ENCODE data around the gene TNFRSF9. TPM values are rescaled to one million over a fixed set of nuclear protein-coding genes. Genes with fewer than 3 reads are reported as not detected.
A peak's percentile ranks its signal among the peaks of the same experiment; 100 is the strongest.
"Not testable (repeated sequence)": the region's sequence is repeated elsewhere in the genome, so short reads cannot be mapped to it uniquely, and the experiment has no call there.

The TNFRSF9 gene
- total and polyA plus RNA-seq, 9 of the 15 experiments (the other 6 are each of a cell fraction or from before 2014, with no cell fraction given) = 0.04 to 0.29 (median 0.08) TPM; not detected in 1

DNA sequence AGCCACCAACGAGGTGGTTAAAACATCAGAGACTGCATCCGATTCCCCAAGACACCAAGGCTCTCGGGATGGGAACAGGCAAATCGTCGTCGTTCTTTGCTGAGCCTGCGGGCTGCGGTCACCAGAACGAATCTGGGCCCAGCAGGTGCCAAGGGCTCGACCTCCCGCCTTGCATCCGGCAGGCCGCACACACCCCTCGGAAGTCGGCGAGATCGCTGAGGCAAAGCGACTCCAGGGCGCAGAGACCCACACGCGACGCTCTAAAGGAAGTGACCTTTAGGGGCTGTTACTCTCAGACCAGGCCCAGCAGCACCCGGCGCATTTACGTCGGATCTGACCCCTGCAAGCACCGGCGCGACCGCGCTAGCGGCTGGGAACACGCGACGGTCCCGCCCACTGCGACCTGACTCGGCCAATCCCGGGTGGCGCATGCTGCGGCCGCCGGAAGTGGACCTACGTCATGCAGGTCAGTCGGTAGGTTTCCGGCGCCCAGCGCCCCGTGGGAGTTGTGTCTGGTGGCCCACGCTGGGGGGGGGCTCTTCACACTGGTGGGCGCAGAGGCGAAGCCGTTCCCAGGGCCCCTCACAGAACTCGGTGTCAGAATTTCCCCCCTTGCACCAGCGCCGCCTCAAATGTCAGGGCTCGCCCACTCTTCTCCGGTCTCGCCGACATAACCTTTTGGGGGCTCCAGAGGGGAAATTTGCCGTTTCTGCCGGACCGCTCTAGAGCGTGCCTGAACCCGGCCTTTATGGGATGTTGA, 13.4 kb upstream of the TNFRSF9 start (continued):
- TF ChIP-seq, protein P1, sequence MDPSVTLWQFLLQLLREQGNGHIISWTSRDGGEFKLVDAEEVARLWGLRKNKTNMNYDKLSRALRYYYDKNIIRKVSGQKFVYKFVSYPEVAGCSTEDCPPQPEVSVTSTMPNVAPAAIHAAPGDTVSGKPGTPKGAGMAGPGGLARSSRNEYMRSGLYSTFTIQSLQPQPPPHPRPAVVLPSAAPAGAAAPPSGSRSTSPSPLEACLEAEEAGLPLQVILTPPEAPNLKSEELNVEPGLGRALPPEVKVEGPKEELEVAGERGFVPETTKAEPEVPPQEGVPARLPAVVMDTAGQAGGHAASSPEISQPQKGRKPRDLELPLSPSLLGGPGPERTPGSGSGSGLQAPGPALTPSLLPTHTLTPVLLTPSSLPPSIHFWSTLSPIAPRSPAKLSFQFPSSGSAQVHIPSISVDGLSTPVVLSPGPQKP (CRISPR knock-in tag; IDR thresholded peaks at IDR 0.05) = no peak
- TF ChIP-seq ZBED1 (IDR thresholded peaks at IDR 0.05) (no peak), ZNF146 (CRISPR knock-in tag; IDR thresholded peaks at IDR 0.05; ENCODE audit: unreplicated experiment) (no peak), RCOR1 (IDR thresholded peaks at IDR 0.05; ENCODE audit: borderline replicate concordance in 1 of 2, low read depth in 2 of 2, low read length in 2 of 2) (no peak)
- TF ChIP-seq, protein P2, sequence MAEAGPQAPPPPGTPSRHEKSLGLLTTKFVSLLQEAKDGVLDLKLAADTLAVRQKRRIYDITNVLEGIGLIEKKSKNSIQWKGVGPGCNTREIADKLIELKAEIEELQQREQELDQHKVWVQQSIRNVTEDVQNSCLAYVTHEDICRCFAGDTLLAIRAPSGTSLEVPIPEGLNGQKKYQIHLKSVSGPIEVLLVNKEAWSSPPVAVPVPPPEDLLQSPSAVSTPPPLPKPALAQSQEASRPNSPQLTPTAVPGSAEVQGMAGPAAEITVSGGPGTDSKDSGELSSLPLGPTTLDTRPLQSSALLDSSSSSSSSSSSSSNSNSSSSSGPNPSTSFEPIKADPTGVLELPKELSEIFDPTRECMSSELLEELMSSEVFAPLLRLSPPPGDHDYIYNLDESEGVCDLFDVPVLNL (CRISPR knock-in tag; IDR thresholded peaks at IDR 0.05; ENCODE audit: low read depth) = no peak
- TF ChIP-seq, protein P3, sequence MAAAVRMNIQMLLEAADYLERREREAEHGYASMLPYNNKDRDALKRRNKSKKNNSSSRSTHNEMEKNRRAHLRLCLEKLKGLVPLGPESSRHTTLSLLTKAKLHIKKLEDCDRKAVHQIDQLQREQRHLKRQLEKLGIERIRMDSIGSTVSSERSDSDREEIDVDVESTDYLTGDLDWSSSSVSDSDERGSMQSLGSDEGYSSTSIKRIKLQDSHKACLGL (CRISPR knock-in tag; IDR thresholded peaks at IDR 0.05; ENCODE audit: borderline replicate concordance, poor library complexity, severe bottlenecking) = no peak
- TF ChIP-seq, protein P4, sequence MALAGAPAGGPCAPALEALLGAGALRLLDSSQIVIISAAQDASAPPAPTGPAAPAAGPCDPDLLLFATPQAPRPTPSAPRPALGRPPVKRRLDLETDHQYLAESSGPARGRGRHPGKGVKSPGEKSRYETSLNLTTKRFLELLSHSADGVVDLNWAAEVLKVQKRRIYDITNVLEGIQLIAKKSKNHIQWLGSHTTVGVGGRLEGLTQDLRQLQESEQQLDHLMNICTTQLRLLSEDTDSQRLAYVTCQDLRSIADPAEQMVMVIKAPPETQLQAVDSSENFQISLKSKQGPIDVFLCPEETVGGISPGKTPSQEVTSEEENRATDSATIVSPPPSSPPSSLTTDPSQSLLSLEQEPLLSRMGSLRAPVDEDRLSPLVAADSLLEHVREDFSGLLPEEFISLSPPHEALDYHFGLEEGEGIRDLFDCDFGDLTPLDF (CRISPR knock-in tag; IDR thresholded peaks at IDR 0.05) = peak; percentile 53; the same call in 1 of the 2 replicates

DNA sequence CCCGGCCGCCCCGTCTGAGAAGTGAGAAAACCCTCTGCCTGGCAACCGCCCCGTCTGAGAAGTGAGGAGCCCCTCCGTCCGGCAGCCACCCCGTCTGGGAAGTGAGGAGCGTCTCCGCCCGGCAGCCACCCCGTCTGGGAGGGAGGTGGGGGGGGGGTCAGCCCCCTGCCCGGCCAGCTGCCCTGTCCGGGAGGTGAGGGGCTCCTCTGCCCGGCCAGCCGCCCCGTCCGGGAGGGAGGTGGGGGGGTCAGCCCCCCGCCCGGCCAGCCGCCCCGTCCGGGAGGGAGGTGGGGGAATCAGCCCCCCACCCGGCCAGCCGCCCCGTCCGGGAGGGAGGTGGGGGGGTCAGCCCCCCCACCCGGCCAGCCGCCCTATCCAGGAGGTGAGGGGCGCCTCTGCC, 12.2 kb upstream of the TNFRSF9 start:
- POLR2A ChIA-PET; H3K9ac ChIP-seq (ENCODE audit: insufficient read depth in 1 of 2, low read depth in 2 of 2, low read length in 2 of 2); intact Hi-C loops (cut with micrococcal nuclease): not testable (repeated sequence)

More for the DNA sequence above, 12.2 kb upstream of the TNFRSF9 start:
- H3K9me1 ChIP-seq (ENCODE audit: control insufficient read depth, insufficient read depth, low read length); H3K9me3 ChIP-seq (replicated peaks; ENCODE audit: control insufficient read depth, insufficient read depth, low read depth, low read length); H3K27me3 ChIP-seq (ENCODE audit: control insufficient read depth in 2 of 2, insufficient read depth in 2 of 2, low read length in 2 of 2); H3K27ac ChIP-seq (ENCODE audit: extremely low read depth, low read depth, low read length); H3K36me3 ChIP-seq (ENCODE audit: control insufficient read depth, insufficient read depth, low read length); H2AFZ ChIP-seq (ENCODE audit: low read depth, low read length); FAIRE-seq; H4K20me1 ChIP-seq (replicated peaks; ENCODE audit: control insufficient read depth, insufficient read depth, low read length); H3K4me3 ChIP-seq; H3K4me1 ChIP-seq (replicated peaks in 1 of 2; ENCODE audit: control insufficient read depth in 2 of 2, insufficient read depth in 2 of 2, low read length in 2 of 2); H3K79me2 ChIP-seq (ENCODE audit: control insufficient read depth, insufficient read depth, low read length); DNase-seq (ENCODE audit: extremely low read depth in 1 of 4, low spot score in 3 of 4); BruUV-seq (replicated peaks); ATAC-seq; H3K4me2 ChIP-seq (ENCODE audit: insufficient read depth, low read length); in situ Hi-C loops (cut with MboI); CTCF ChIA-PET (ENCODE audit: low intra/inter-chr PET ratio): not testable (repeated sequence)
- WGBS (ENCODE audit: insufficient coverage, low coverage, missing lambda C conversion rate) = no CpG with 5 or more reads among the region's 30 CpGs

Measured in K562 (cell line).